Stimulated activated CD8-positive, alpha-beta memory T cell treated with anti-CD3 and anti-CD28 coated beads, Interleukin-4, amount 100 ng/mL, for 4 hours (primary cell): ENCODE data around the gene OAS1.

ENCODE experiments used
- DNase-seq, 2 donors: peaks; one replicate each; pipeline ENCODE4 v3.0.0-alpha.2; 2020; ENCODE audit warnings: low read depth in 2 of 2, low spot score in 1 of 2

The OAS1 gene

GRCh38 chr12:112964067-112964670, 57.4 kb downstream of the OAS1 start:
- DNase-seq = no peak

GRCh38 chr12:112964915-112965314, 58.2 kb downstream of the OAS1 start:
- no peak for DNase-seq

GRCh38 chr12:112965643-112966042, 58.9 kb downstream of the OAS1 start:
- DNase-seq = no peak

- no peak for DNase-seq
These were observed 60.5 kb downstream of the OAS1 start for GRCh38 chr12:112967306-112967705.

GRCh38 chr12:112967858-112968257, 61.1 kb downstream of the OAS1 start:
- DNase-seq = no peak
